ENCODE data around the gene STK32B.
A peak's percentile ranks its signal among the peaks of the same experiment; 100 is the strongest.

STK32B gene

GRCh38 chr4:5192271-5192670, 141.0 kb downstream of the STK32B start:
- H2AK5ac ChIP-seq (ENCODE audit: low read length), result no peak overlapping the region
- no peaks in the 10 kb centered on the region for H3K36me3 ChIP-seq (ENCODE audit: control insufficient read depth in 1 of 2, insufficient read depth in 2 of 2, low read length in 2 of 2)
- no peak overlapping the region for H3K27ac ChIP-seq (ENCODE audit: low read depth, low read length)
- H4K12ac ChIP-seq (ENCODE audit: low read depth, low read length), result no peak overlapping the region
- H3K27me3 ChIP-seq (ENCODE audit: insufficient read depth, low read length), result no peaks in the 10 kb centered on the region
- H3K9ac ChIP-seq (ENCODE audit: low read length), result no peak overlapping the region
- no peak overlapping the region for H4K91ac ChIP-seq (ENCODE audit: low read depth, low read length)
- no peak overlapping the region for H3K23ac ChIP-seq (ENCODE audit: low read length)
- no peak overlapping the region for H3K14ac ChIP-seq (ENCODE audit: low read length)
- no peak for DNase-seq
- no peaks in the 10 kb centered on the region for H3K79me2 ChIP-seq (ENCODE audit: control insufficient read depth, insufficient read depth, low read length, poor library complexity)
- H3K4me3 ChIP-seq (ENCODE audit: low read depth, low read length), result no peak overlapping the region
- H3K4me2 ChIP-seq (ENCODE audit: low read length), result no peak overlapping the region
- no peak overlapping the region for H2BK120ac ChIP-seq (ENCODE audit: insufficient read depth, low read length, poor library complexity)
- WGBS (ENCODE audit: extremely low coverage, insufficient coverage, insufficient read length), result no CpG with 5 or more reads among the region's 6 CpGs
- H3K79me1 ChIP-seq (ENCODE audit: low read length), result no peaks in the 10 kb centered on the region
- no peak overlapping the region for H3K4ac ChIP-seq (ENCODE audit: low read depth, low read length)
- no peak overlapping the region for H2BK5ac ChIP-seq (ENCODE audit: low read depth, low read length, poor library complexity)
- H3K4me1 ChIP-seq (ENCODE audit: control insufficient read depth in 1 of 2, insufficient read depth in 2 of 2, low read length in 2 of 2), result no peaks in the 10 kb centered on the region
- no peak overlapping the region for H2BK12ac ChIP-seq (ENCODE audit: low read length)
- no peak overlapping the region for H2AFZ ChIP-seq (ENCODE audit: insufficient read depth, low read length, poor library complexity)
- H3K9me3 ChIP-seq (ENCODE audit: insufficient read depth, low read depth, low read length), result no peaks in the 10 kb centered on the region
- no peak overlapping the region for H3K18ac ChIP-seq (ENCODE audit: low read length)
- no peak overlapping the region for H4K8ac ChIP-seq (ENCODE audit: low read depth, low read length)

GRCh38 chr4:5192678-5193077, 141.4 kb downstream of the STK32B start:
- DNase-seq, result no peak
- H4K91ac ChIP-seq (ENCODE audit: low read depth, low read length), result no peak overlapping the region
- no peak overlapping the region for H3K23ac ChIP-seq (ENCODE audit: low read length)
- H2BK120ac ChIP-seq (ENCODE audit: insufficient read depth, low read length, poor library complexity), result no peak overlapping the region
- no peak overlapping the region for H4K12ac ChIP-seq (ENCODE audit: low read depth, low read length)
- no peak overlapping the region for H2BK5ac ChIP-seq (ENCODE audit: low read depth, low read length, poor library complexity)
- WGBS (ENCODE audit: extremely low coverage, insufficient coverage, insufficient read length), result no CpG with 5 or more reads among the region's 12 CpGs
- H3K79me1 ChIP-seq (ENCODE audit: low read length), result no peaks in the 10 kb centered on the region
- no peak overlapping the region for H3K9ac ChIP-seq (ENCODE audit: low read length)
- no peaks in the 10 kb centered on the region for H3K4me1 ChIP-seq (ENCODE audit: control insufficient read depth in 1 of 2, insufficient read depth in 2 of 2, low read length in 2 of 2)
- no peaks in the 10 kb centered on the region for H3K9me3 ChIP-seq (ENCODE audit: insufficient read depth, low read depth, low read length)
- no peak overlapping the region for H3K18ac ChIP-seq (ENCODE audit: low read length)
- no peak overlapping the region for H3K4ac ChIP-seq (ENCODE audit: low read depth, low read length)
- no peak overlapping the region for H2AK5ac ChIP-seq (ENCODE audit: low read length)
- no peaks in the 10 kb centered on the region for H3K36me3 ChIP-seq (ENCODE audit: control insufficient read depth in 1 of 2, insufficient read depth in 2 of 2, low read length in 2 of 2)
- no peak overlapping the region for H4K8ac ChIP-seq (ENCODE audit: low read depth, low read length)
- H2AFZ ChIP-seq (ENCODE audit: insufficient read depth, low read length, poor library complexity), result no peak overlapping the region
- no peak overlapping the region for H3K4me2 ChIP-seq (ENCODE audit: low read length)
- H3K27me3 ChIP-seq (ENCODE audit: insufficient read depth, low read length), result no peaks in the 10 kb centered on the region
- H3K27ac ChIP-seq (ENCODE audit: low read depth, low read length), result no peak overlapping the region
- H3K4me3 ChIP-seq (ENCODE audit: low read depth, low read length), result no peak overlapping the region
- no peak overlapping the region for H3K14ac ChIP-seq (ENCODE audit: low read length)
- H3K79me2 ChIP-seq (ENCODE audit: control insufficient read depth, insufficient read depth, low read length, poor library complexity), result no peaks in the 10 kb centered on the region
- no peak overlapping the region for H2BK12ac ChIP-seq (ENCODE audit: low read length)

GRCh38 chr4:5198656-5199541, 147.6 kb downstream of the STK32B start:
- Histone ChIP-seq H3K4me3 (ENCODE audit: low read depth, low read length) (no peak overlapping the region), H3K4ac (ENCODE audit: low read depth, low read length) (no peak overlapping the region), H2BK5ac (ENCODE audit: low read depth, low read length, poor library complexity) (no peak overlapping the region), H2BK12ac (ENCODE audit: low read length) (no peak overlapping the region), H3K27ac (ENCODE audit: low read depth, low read length) (no peak overlapping the region), H4K8ac (ENCODE audit: low read depth, low read length) (no peak overlapping the region), H3K14ac (ENCODE audit: low read length) (no peak overlapping the region), H4K91ac (ENCODE audit: low read depth, low read length) (no peak overlapping the region), H2AFZ (ENCODE audit: insufficient read depth, low read length, poor library complexity) (no peak overlapping the region), H2BK120ac (ENCODE audit: insufficient read depth, low read length, poor library complexity) (no peak overlapping the region), H4K12ac (ENCODE audit: low read depth, low read length) (no peak overlapping the region), H3K4me2 (ENCODE audit: low read length) (no peak overlapping the region), H2AK5ac (ENCODE audit: low read length) (no peak overlapping the region), H3K27me3 (ENCODE audit: insufficient read depth, low read length) (no peaks in the 10 kb centered on the region), H3K9me3 (ENCODE audit: insufficient read depth, low read depth, low read length) (peaks cover 1% of the 10 kb centered on the region), H3K9ac (ENCODE audit: low read length) (no peak overlapping the region), H3K79me1 (ENCODE audit: low read length) (no peaks in the 10 kb centered on the region), H3K79me2 (ENCODE audit: control insufficient read depth, insufficient read depth, low read length, poor library complexity) (no peaks in the 10 kb centered on the region), H3K36me3 (ENCODE audit: control insufficient read depth in 1 of 2, insufficient read depth in 2 of 2, low read length in 2 of 2) (no peaks in the 10 kb centered on the region), H3K18ac (ENCODE audit: low read length) (no peak overlapping the region), H3K23ac (ENCODE audit: low read length) (no peak overlapping the region), H3K4me1 (ENCODE audit: control insufficient read depth in 1 of 2, insufficient read depth in 2 of 2, low read length in 2 of 2) (no peaks in the 10 kb centered on the region)
- no peak for DNase-seq
- no CpG with 5 or more reads among the region's 7 CpGs for whole genome bisulfite sequencing (ENCODE audit: extremely low coverage, insufficient coverage, insufficient read length)

- no peak overlapping the region for H2AFZ ChIP-seq (ENCODE audit: insufficient read depth, low read length, poor library complexity)
- H4K8ac ChIP-seq (ENCODE audit: low read depth, low read length), result no peak overlapping the region
- no peak overlapping the region for H2BK12ac ChIP-seq (ENCODE audit: low read length)
- no peak overlapping the region for H2AK5ac ChIP-seq (ENCODE audit: low read length)
- H3K9ac ChIP-seq (ENCODE audit: low read length), result peak overlapping the region; percentile 31
- H3K14ac ChIP-seq (ENCODE audit: low read length), result no peak overlapping the region
- no peak overlapping the region for H3K4ac ChIP-seq (ENCODE audit: low read depth, low read length)
- H3K4me1 ChIP-seq (ENCODE audit: control insufficient read depth in 1 of 2, insufficient read depth in 2 of 2, low read length in 2 of 2), result no peaks in the 10 kb centered on the region
- H3K4me2 ChIP-seq (ENCODE audit: low read length), result no peak overlapping the region
- no peak overlapping the region for H3K18ac ChIP-seq (ENCODE audit: low read length)
- H3K27ac ChIP-seq (ENCODE audit: low read depth, low read length), result no peak overlapping the region
- no peak overlapping the region for H4K12ac ChIP-seq (ENCODE audit: low read depth, low read length)
- no peaks in the 10 kb centered on the region for H3K27me3 ChIP-seq (ENCODE audit: insufficient read depth, low read length)
- no peak overlapping the region for H2BK5ac ChIP-seq (ENCODE audit: low read depth, low read length, poor library complexity)
- WGBS (ENCODE audit: extremely low coverage, insufficient coverage, insufficient read length), result no CpG with 5 or more reads among the region's 2 CpGs
- no peak overlapping the region for H4K91ac ChIP-seq (ENCODE audit: low read depth, low read length)
- H3K36me3 ChIP-seq (ENCODE audit: control insufficient read depth in 1 of 2, insufficient read depth in 2 of 2, low read length in 2 of 2), result no peaks in the 10 kb centered on the region
- no peak overlapping the region for H3K23ac ChIP-seq (ENCODE audit: low read length)
- H3K9me3 ChIP-seq (ENCODE audit: insufficient read depth, low read depth, low read length), result peaks cover 1% of the 10 kb centered on the region
- no peak for DNase-seq
- no peak overlapping the region for H3K4me3 ChIP-seq (ENCODE audit: low read depth, low read length)
- no peaks in the 10 kb centered on the region for H3K79me1 ChIP-seq (ENCODE audit: low read length)
- no peak overlapping the region for H2BK120ac ChIP-seq (ENCODE audit: insufficient read depth, low read length, poor library complexity)
- no peaks in the 10 kb centered on the region for H3K79me2 ChIP-seq (ENCODE audit: control insufficient read depth, insufficient read depth, low read length, poor library complexity)
Measured at GRCh38 chr4:5199912-5200311, 148.6 kb downstream of the STK32B start.
